Stimulated activated naive B cell treated with anti-CD40 and anti-IgM and Interleukin-4, amounts not matched to agents 10 μg/mL and 1 μg/mL and 100 μg/mL, for 72 hours (primary cell): ENCODE data around the gene TMEM63A.

ENCODE experiments used
- ATAC-seq, 2 donors: fragments of 150-1000 bp; cut with Tn5 transposase; replicated peaks; 2 replicates each; pipeline ENCODE4 v1.10.0; 2021; ENCODE audit warnings: moderate library complexity in 1 of 2
- DNase-seq: peaks from one replicate; pipeline ENCODE4 v3.0.0; 2021
- H3K27ac Mint-ChIP-seq: one replicate; pipeline ENCODE4 v1.8.0; 2022; ENCODE audit warnings: mild to moderate bottlenecking, mixed read lengths
- H3K27me3 Mint-ChIP-seq, 2 donors: one replicate each; pipeline ENCODE4 v1.8.0; 2022; ENCODE audit warnings: mixed read lengths in 2 of 2
- H3K36me3 Mint-ChIP-seq, 2 donors: one replicate each; pipeline ENCODE4 v1.8.0; 2022; ENCODE audit warnings: mixed read lengths in 2 of 2, mild to moderate bottlenecking in 1 of 2
- H3K4me1 Mint-ChIP-seq, 2 donors: one replicate each; pipeline ENCODE4 v1.8.0; 2022; ENCODE audit warnings: mixed read lengths in 2 of 2, mild to moderate bottlenecking in 1 of 2
- H3K4me3 Mint-ChIP-seq, 2 donors: one replicate each; pipeline ENCODE4 v1.8.0; 2022; ENCODE audit warnings: mild to moderate bottlenecking in 2 of 2, mixed read lengths in 2 of 2, moderate library complexity in 1 of 2
- H3K9me3 Mint-ChIP-seq, 2 donors: one replicate each; pipeline ENCODE4 v1.8.0; 2022; ENCODE audit warnings: mixed read lengths in 2 of 2, mild to moderate bottlenecking in 1 of 2

TMEM63A gene

DNA sequence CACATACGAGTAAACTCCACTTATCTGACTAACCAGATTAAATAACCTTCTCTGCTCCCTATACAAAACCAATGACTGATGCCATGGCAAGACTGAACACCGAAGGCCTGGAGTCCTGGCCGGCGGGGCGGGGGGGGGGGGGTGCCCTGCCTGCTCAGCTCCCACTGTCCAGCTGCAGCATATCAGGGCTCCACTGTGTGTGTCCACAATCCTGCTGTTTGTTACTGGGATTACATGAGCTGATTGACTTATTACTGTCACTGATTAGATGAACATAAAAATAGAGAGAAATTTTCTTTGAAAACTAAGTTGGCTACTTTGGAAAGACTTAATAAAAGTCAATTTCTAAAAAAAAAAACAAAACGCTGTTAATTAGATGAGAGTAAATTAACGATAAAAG is 24.9 kb downstream of the TMEM63A start:
- H3K27me3 Mint-ChIP-seq = no peaks in the 10 kb centered on the region
- peaks cover 45 to 62% of the 10 kb centered on the region in 2 donors for H3K36me3 Mint-ChIP-seq
- no peak overlapping the region for H3K4me3 Mint-ChIP-seq
- ATAC-seq (no peak), DNase-seq (no peak)
- no peak overlapping the region for H3K27ac Mint-ChIP-seq
- peaks cover 15 to 24% of the 10 kb centered on the region in 2 donors for H3K4me1 Mint-ChIP-seq
- peaks cover 0 to 2% of the 10 kb centered on the region in 2 donors for H3K9me3 Mint-ChIP-seq

DNA sequence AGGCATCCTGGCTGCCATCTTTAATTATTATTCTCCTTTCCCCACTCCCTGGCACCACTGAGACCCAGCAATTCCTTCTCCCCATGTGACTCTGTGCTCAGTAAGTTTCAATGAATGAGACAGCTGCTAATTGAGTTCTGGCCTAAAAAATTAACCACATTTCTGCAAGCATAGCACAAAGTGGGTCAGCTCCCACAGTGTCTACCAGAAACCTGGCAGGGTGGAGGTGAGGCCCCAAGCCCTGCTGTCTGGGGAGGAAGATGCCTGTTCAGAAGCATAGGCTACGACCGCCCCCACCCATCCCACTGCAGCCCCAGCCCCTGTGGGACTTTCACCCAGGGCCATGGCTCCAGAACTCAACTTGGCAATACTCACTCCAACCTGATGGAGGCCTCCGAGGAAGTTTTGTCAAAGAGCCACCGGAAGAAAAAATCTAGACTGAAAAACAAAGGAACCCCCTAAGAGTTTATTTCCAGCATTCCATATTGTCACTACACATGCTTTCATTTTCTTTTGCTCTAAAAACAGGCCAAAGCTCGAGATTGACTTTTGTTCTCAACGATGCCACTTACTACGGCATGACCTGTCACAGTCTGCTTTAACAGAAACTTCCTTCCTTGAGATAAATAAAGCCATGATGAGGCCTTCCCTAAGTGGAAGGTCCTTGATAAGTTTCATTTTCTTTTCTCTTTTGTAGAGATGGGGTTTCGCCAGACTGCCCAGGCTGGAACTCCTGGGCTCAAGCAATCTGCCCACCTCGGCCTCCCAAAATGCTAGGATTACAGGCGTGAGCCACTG is 26.5 kb downstream of the TMEM63A start:
- DNase-seq = no peak
- peaks cover 25 to 39% of the 10 kb centered on the region in 2 donors for H3K4me1 Mint-ChIP-seq
- H3K27ac Mint-ChIP-seq = no peak overlapping the region
- peaks cover 0 to 6% of the 10 kb centered on the region in 2 donors for H3K9me3 Mint-ChIP-seq
- no peak for ATAC-seq
- H3K27me3 Mint-ChIP-seq = no peaks in the 10 kb centered on the region
- H3K36me3 Mint-ChIP-seq = peaks cover 45 to 64% of the 10 kb centered on the region in 2 donors
- H3K4me3 Mint-ChIP-seq = no peak overlapping the region

GRCh38 chr1:225853441-225853840 is 28.7 kb downstream of the TMEM63A start:
- Mint-ChIP-seq H3K4me3 (no peak overlapping the region), H3K36me3 (peaks cover 50 to 72% of the 10 kb centered on the region in 2 donors), H3K4me1 (peaks cover 39 to 58% of the 10 kb centered on the region in 2 donors), H3K27me3 (no peaks in the 10 kb centered on the region), H3K27ac (no peak overlapping the region), H3K9me3 (peaks cover 0 to 6% of the 10 kb centered on the region in 2 donors)
- ATAC-seq = no peak
- no peak for DNase-seq

DNA sequence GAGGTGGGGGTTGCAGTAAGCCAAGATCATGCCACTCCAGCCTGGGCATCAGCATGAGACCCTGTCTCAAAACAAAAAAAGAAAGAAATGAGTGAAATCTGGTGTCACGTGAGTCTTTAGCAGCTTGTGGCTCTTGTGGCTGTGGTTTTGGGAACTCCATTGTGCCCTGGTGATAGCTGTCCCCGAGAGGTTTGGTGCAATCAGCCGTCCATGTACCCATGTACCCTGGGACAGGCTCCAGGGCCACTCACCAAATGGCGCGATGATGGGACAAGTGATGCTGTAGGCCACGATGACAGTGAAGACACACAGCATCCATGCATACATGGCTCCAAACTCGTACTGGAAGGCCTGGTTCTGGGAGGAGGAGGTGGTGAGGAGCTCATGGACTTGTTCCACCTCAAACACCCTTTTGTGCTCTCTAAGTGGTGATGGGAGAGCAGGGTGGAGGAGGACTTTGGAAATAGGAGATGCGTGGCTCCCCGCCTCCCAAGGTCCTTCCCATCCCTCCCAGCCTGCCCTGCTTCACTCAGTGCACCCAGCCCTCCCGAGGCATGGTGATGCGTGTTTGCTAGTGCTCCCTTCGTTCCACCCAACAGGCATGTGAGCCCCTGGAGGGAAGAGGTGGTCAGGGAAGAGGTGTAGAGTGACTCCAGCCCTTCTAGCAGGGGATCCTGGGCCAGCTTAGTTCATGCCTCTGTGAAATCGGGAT is 29.6 kb downstream of the TMEM63A start:
- H3K4me3 Mint-ChIP-seq = peak overlapping the region; percentile 20 to 37
- ATAC-seq (no peak), DNase-seq (no peak)
- H3K4me1 Mint-ChIP-seq = peaks cover 48 to 67% of the 10 kb centered on the region in 2 donors
- H3K36me3 Mint-ChIP-seq = peaks cover 48 to 72% of the 10 kb centered on the region in 2 donors
- peak overlapping the region; percentile 89 for H3K27ac Mint-ChIP-seq
- H3K27me3 Mint-ChIP-seq = no peaks in the 10 kb centered on the region
- H3K9me3 Mint-ChIP-seq = peaks cover 0 to 6% of the 10 kb centered on the region in 2 donors

- ATAC-seq (peak; percentile 63 to 66), DNase-seq (peak; percentile 58)
- peaks cover 0 to 6% of the 10 kb centered on the region in 2 donors for H3K9me3 Mint-ChIP-seq
- H3K27me3 Mint-ChIP-seq = no peaks in the 10 kb centered on the region
- peak overlapping the region; percentile 89 for H3K27ac Mint-ChIP-seq
- H3K4me3 Mint-ChIP-seq = peak overlapping the region; percentile 20 to 37
- H3K4me1 Mint-ChIP-seq = peaks cover 53 to 74% of the 10 kb centered on the region in 2 donors
- peaks cover 47 to 68% of the 10 kb centered on the region in 2 donors for H3K36me3 Mint-ChIP-seq
These were observed 30.4 kb downstream of the TMEM63A start for GRCh38 chr1:225851805-225852204.

GRCh38 chr1:225850370-225850769 is 31.8 kb downstream of the TMEM63A start:
- Mint-ChIP-seq H3K27me3 (no peaks in the 10 kb centered on the region), H3K9me3 (peaks cover 0 to 6% of the 10 kb centered on the region in 2 donors), H3K4me3 (no peak overlapping the region), H3K27ac (no peak overlapping the region), H3K36me3 (peaks cover 47 to 67% of the 10 kb centered on the region in 2 donors), H3K4me1 (peaks cover 57 to 78% of the 10 kb centered on the region in 2 donors)
- DNase-seq = no peak
- no peak for ATAC-seq

- DNase-seq = no peak
- Mint-ChIP-seq H3K4me3 (no peak overlapping the region), H3K27me3 (no peaks in the 10 kb centered on the region), H3K4me1 (peaks cover 58 to 80% of the 10 kb centered on the region in 2 donors), H3K27ac (peak overlapping the region; percentile 91), H3K36me3 (peaks cover 48 to 65% of the 10 kb centered on the region in 2 donors), H3K9me3 (peaks cover 0 to 6% of the 10 kb centered on the region in 2 donors)
- ATAC-seq = no peak
These were observed 32.3 kb downstream of the TMEM63A start for GRCh38 chr1:225849925-225850324.

DNA sequence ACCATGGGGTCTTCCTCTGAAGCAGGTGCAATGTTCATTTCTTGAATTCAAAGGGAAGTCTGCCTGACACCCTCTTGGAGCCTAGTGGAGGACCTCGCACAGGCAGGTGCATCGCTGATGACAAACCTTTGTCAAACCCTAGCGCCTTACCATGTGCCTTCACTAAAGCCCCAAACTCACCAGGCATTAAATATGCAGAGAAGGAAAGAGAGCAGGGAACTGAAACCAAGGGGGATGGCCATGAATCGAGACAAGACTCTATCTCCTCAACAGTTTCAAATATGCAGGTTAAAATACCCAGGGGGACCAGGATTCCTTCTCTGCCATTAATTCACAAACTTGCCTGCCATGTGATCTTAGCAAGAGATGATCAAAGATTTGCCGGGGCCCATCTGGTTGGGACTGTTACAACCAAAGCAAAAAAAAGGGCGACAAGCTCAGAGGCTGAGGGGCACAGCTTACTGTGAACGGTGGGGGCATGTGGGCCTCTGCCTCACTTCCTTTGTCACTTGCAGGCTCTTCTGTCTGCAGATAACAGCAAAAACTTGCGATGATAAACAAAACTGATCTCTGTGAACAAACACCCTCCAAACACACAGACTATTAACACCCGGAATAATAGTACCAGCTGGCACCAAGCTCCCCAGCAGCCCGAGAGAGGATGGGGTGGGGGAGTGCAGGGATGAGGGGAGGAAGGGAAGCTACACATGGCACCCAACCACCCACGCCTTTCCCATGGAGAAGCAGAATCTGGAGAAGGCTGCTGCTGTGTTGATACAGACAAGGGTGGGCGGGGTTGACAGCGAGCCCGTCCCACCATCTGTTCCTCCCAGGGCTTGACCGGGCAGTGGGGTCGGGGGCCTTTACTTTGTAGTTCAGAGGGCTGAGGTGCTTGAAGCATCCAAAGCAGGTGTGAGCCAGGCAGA is 33.9 kb downstream of the TMEM63A start:
- peaks cover 38 to 57% of the 10 kb centered on the region in 2 donors for H3K36me3 Mint-ChIP-seq
- peak overlapping the region; percentile 89 for H3K27ac Mint-ChIP-seq
- ATAC-seq (peak; percentile 90 to 91), DNase-seq (peak; percentile 66)
- H3K4me1 Mint-ChIP-seq = peaks cover 57 to 78% of the 10 kb centered on the region in 2 donors
- peak overlapping the region; percentile 12 to 45 for H3K4me3 Mint-ChIP-seq
- no peaks in the 10 kb centered on the region for H3K27me3 Mint-ChIP-seq
- peaks cover 0 to 6% of the 10 kb centered on the region in 2 donors for H3K9me3 Mint-ChIP-seq

GRCh38 chr1:225847610-225848009 is 34.6 kb downstream of the TMEM63A start:
- no peak for ATAC-seq
- H3K36me3 Mint-ChIP-seq = peaks cover 32 to 50% of the 10 kb centered on the region in 2 donors
- H3K27ac Mint-ChIP-seq = peak overlapping the region; percentile 89
- peak overlapping the region in 1 of 2 donors; percentile 45 for H3K4me3 Mint-ChIP-seq
- peaks cover 0 to 6% of the 10 kb centered on the region in 2 donors for H3K9me3 Mint-ChIP-seq
- no peaks in the 10 kb centered on the region for H3K27me3 Mint-ChIP-seq
- no peak for DNase-seq
- H3K4me1 Mint-ChIP-seq = peaks cover 54 to 71% of the 10 kb centered on the region in 2 donors

DNA sequence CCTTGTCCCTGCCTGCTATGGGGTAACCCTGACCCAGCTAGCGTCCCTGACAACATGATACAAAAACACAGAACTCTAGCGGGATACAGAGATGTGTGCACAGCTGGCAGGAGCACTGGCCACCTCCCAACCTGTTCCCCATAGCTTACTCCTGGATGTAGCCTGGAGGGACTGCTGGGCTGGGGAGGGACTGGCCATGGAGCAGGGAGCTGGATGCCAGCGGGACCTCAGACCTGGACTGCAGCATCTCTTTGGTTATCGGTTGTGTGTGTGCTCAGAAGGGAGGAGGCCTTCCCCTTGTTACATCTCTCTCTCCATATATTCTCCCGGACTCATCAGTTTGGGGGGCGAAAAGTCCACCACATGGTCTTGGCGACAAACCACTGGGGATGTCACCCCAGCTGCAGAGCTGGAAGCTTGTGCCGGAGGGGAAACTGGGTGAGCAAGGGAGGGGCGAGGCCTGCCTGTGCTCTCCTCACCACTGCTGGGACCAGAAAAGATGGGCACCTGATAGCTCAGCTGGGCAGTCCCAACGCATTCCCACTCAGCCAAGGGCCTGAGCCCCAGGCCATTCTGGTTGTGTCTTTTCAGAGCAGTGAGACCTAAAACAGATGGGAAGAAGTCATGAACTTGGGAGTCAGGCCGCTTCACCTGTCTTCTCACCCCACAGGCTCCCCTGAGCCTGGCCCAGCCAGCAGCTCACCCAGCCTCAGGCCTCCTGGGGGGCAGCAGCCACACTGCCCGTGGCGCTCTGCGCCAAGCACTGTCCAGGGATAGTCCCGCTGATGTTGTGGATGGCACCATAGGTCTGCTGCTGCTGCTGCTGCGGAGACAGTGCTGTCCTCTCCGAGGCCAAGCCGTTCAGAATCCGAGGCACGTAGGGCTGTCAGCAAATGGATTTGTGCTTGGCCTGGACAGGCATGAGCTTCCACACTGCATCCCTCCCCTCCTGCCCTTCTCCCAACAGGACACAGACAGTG is 35.6 kb downstream of the TMEM63A start:
- ATAC-seq (no peak), DNase-seq (no peak)
- Mint-ChIP-seq H3K27ac (no peak overlapping the region), H3K4me3 (no peak overlapping the region), H3K4me1 (peaks cover 44 to 66% of the 10 kb centered on the region in 2 donors), H3K36me3 (peaks cover 22 to 40% of the 10 kb centered on the region in 2 donors), H3K9me3 (peaks cover 0 to 2% of the 10 kb centered on the region in 2 donors), H3K27me3 (no peaks in the 10 kb centered on the region)

DNA sequence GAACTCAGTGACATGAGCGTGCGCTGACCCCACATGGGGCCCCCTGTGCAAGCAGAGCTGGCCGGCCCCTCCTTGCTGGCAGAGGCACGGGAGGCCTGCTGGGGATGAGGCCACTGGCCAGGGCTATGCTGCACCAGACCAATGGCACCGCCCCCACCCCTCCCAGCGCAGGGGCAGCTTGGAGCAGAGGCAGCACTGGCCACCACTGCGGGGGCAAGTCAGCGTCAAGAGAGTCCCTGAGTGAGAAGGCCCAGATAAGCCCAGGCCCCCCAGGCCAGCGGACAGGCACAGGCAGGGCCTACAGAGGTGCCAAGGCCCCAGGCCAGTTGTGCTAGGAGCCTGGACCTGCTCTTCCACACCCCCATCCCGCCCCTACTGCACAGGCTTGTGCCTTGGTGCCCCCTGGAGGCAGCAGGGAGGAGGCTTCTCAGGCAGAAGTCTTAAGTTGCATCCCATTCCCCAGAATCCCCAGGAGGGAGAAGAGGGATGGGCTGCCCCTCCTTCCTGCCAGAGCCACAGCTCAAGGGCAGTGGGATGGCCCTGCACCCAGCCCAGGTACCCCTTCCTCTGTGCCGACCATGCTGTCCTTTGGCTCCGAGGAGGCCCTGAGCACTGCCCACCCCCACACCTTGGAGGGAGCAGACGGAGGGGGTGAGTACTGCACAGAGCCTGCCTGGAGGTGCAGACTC is 36.5 kb downstream of the TMEM63A start:
- ATAC-seq (no peak), DNase-seq (no peak)
- no peak overlapping the region for H3K4me3 Mint-ChIP-seq
- no peaks in the 10 kb centered on the region for H3K27me3 Mint-ChIP-seq
- H3K9me3 Mint-ChIP-seq = no peaks in the 10 kb centered on the region
- peaks cover 18 to 34% of the 10 kb centered on the region in 2 donors for H3K36me3 Mint-ChIP-seq
- peak overlapping the region; percentile 31 for H3K27ac Mint-ChIP-seq
- H3K4me1 Mint-ChIP-seq = peaks cover 41 to 61% of the 10 kb centered on the region in 2 donors

- no peaks in the 10 kb centered on the region for H3K9me3 Mint-ChIP-seq
- peaks cover 15 to 30% of the 10 kb centered on the region in 2 donors for H3K36me3 Mint-ChIP-seq
- H3K4me3 Mint-ChIP-seq = no peak overlapping the region
- ATAC-seq = no peak
- no peaks in the 10 kb centered on the region for H3K27me3 Mint-ChIP-seq
- H3K4me1 Mint-ChIP-seq = peaks cover 40 to 59% of the 10 kb centered on the region in 2 donors
- no peak for DNase-seq
- H3K27ac Mint-ChIP-seq = no peak overlapping the region
These were observed 37.1 kb downstream of the TMEM63A start for GRCh38 chr1:225845097-225845496.
